GM19043 (cell line): Measurements from ENCODE around the gene KRT39.

Experiments
- ATAC-seq: cut with Tn5 transposase; IDR thresholded peaks from one replicate; pipeline ENCODE4 v1.9.1; 2021; ENCODE audit warnings: low read depth; ENCODE audit not compliant: unreplicated experiment

The KRT39 gene

GRCh38 chr17:40981115-40981514 lies 14.4 kb upstream of the KRT39 start:
- no peak for ATAC-seq

DNA sequence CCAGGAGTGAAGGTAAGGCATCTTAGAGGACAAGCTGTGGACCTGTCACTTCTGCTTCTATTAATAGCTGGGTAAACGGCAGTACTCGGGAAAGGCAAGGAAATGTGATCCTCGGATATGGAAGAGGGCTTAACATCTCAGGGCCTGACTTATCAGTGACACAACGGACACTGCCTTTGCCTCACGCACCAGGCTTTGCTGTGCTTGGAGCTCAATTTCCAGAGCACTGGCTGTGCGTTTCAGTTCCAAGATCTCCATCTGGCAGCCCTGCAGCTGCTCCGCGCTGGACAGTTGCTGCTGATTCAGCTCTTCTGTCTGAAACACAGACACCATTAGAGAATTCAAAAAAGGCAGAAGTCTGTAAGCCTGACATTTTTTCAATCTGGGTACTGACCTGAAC lies 13.8 kb upstream of the KRT39 start:
- no peak for ATAC-seq

GRCh38 chr17:40980117-40980516 lies 13.4 kb upstream of the KRT39 start:
- ATAC-seq, result no peak

DNA sequence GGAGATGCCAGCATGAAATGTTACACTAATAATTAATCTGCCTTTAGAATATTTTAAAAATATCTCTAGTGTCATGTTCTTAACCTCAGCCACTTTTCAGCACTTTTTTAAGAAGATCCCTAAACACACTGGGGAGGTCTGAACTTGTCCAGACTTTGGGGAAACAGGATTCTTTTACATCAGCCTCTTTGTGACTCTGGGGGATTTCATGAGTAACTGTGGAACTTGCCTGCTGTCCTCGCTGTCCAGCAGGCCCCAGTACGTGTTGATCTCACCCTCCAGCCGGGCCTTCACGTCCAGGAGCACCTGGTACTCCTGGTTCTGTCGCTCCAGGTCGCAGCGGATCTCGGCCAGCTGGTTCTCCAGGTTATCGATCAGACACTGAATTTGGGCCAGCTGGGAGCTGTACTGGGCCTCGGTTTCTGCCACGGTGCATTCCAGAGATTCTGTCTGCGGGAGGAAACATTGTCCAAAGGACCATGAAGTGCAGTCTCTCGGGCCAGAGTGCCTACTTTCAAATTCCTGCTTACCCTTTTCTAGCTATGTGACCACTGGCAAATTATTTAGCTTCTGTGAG lies 11.9 kb upstream of the KRT39 start:
- no peak for ATAC-seq

- ATAC-seq, result no peak
Observed at GRCh38 chr17:40975516-40975915, 8.8 kb upstream of the KRT39 start.

DNA sequence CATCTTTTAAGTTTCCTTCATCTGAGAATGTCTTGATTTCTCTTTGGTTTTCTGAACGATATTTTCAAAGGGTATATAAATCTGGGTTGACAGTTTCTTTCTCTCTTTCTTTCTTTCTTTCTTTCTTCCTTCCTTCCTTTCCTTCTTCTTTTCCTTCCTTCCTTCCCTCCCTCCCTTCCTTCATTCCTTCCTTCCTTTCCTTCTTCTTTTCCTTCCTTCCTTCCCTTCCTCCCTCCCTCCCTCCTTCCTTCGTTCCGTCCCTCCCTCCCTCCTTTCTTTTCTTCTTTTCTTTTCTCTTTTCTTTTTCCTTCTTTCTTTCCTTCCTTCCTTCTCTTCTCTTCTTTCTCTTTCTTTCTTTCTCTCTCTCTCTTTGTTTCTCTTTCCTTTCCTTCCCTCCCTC lies 7.6 kb upstream of the KRT39 start:
- ATAC-seq, result no peak

DNA sequence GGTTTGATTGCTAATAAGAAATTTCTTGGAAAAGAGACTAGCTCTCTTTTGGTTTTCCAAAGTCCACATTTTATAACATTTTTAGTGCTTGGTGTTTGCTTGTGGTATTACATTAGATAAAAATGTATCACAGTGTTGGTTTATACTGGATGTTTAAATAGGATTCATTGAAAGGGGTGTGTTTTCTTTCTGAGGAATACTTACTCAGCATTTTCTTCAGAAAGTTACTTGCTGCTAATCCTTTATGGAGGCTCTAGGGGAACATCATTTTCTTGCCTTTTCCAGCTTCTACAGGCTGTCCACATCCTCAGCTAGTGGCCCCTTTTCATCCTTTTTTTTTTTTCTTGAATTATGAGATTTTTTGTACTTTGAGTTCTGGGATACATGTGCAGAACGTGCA lies 834 bp upstream of the KRT39 start:
- no peak for ATAC-seq

DNA sequence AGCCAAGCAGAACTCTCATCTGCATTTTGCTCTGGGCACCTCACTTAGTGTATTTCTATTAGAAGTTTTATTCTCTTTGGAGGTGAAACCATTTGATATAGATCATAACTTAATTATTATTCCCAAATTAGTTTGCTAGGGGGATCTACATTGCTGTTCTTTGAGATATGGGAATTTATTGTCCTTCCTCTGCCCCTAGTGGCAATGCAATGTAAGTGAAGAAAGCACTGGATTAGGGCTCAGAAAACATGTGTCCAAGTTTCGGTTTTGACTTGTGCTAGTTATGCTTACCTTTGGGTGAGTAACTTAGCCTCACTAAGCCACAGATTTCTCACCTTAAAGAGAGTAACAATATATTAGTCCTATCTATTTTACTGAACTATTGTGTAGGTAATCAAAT lies 2.9 kb downstream of the KRT39 start:
- ATAC-seq, result no peak

DNA sequence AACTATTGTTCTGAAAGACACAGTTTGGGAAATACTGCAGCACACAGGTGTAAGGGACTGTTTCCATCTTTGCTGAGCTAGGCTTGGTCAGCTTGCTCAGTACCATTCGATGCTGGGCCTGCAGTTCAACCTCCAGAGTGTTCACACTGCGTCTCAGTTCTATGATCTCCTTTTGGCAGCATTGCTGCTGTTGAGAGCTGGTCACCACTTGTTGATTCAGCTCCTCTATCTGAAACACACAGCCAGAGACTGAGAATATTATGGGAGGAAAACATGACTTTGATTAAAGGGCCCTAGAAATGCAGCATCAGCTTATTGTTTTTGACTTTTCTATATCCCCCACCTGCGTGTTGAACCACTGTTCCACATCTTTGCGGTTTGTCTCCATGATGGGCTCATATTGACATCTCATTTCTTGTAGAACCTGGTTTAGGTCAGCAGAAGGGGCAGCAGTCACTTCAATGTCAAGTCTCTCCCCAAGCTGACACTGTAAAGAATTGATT lies 4.6 kb downstream of the KRT39 start:
- no peak for ATAC-seq

DNA sequence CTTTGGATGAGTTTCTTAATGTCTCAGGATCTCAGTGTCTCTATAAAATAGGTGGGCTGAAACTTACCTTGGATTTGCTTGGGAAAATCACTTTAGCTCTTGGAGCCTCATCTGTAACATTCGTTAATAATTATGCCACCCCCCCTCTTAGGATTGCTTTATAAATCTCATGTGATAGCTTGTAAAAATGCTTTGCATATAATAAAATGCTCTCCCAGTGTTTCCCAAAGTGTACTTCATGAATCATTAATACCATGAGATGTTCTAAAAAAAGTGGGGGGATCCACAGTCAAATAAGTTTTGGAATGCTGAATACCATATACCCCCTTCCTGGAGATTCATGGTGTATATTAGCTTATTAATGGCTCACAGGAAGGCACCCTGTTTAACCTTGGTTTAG lies 5.2 kb downstream of the KRT39 start:
- no peak for ATAC-seq

GRCh38 chr17:40960144-40960543 lies 6.6 kb downstream of the KRT39 start:
- no peak for ATAC-seq

DNA sequence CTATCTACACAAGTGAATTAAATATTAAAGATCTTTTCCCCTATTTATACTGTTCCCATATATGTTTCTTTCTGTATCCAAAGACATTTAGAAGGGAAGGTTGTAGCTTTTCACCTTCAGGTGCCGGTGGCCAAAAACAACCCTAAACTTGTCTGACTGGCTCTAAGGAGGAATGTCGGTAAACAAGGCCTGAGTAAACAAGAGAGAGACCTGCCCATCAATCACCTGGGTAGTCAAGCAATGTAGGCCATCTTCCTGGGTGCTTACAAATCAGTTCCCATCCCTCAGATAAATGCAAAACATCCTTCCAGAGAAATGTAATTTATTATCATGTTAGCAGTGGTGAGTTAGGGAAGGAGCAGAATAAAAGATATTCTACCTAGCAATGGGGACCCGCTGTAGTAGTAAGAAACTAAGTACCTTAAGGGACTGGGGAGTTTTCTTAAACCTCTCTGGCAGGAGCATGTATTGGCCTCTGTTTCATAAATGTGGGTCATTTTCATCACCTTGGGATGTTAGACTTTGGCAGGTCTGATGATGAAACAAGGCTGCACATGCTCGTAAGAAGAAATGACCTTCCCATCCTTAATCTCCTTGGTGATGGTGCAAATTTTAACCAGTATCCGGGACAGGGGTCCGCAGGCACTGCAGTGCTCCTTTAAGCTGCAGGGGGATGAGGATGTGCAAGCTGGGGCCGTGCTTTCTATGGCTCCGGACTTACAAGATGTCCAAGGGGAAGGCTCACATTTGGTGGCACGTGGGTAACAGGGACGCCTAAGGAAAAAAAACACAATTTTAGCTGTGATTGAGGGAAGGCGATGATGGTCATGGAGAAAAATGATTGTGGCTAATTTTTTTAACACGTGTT lies 8.4 kb downstream of the KRT39 start:
- no peak for ATAC-seq

GRCh38 chr17:40956401-40957254 lies 10.1 kb downstream of the KRT39 start:
- no peak for ATAC-seq

GRCh38 chr17:40953881-40954280 lies 12.9 kb downstream of the KRT39 start:
- ATAC-seq, result no peak

DNA sequence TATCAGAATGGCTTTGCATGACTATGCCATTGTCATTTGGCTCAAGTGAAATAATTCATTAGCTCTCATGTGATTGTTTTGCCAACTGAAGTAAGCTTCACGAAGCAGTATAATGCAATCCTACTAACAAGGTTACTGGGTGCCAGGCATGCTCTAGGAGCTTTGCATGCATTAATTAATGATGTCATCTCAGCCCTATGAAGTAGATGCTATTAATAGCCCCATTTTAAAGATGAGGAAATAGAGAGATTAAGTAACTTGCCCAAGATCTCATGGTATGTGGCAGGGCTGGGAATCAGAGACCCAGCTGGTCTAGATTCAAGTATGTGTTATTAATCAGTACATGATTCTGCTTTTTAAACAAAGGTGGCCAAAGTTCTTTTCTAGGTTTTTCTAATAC lies 14.1 kb downstream of the KRT39 start:
- no peak for ATAC-seq

DNA sequence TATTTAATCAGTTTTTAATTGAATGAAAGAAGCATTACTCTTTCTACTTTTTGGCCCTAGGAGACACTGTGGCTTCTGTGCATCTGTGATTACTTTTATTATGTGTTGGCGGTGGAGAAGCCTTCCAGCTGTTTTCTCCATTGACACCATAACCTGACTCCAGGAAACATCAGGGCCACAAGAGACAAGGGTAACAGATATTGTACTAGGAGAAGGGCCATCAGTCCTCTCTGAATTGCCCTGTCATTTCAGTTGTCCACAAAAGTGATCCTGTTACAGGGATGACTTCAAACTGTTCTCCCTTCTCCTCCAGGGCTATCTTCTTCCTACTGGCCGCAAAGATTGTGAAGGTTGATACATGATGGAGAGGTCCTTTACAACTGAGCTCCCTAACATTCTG lies 14.6 kb downstream of the KRT39 start:
- ATAC-seq, result no peak

GRCh38 chr17:40951011-40951622 lies 15.6 kb downstream of the KRT39 start:
- ATAC-seq, result no peak

DNA sequence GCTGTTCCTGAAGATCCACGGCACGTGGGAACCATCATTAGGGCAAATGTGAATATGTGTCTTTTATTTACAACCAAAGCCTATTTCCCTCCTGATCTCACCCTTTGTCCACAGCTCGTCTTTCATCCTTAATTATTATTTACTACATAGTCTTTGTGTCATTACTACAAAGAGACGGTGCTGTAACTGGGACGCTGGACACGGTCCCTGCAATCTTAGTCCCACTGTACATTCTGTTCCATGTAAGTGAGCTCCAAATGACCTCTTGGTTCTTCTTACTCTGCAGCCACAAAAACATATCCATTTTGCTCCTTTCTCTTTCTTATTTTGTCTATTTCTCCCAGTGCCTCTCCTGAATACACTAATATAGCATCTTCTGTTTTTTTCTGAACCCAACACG lies 16.6 kb downstream of the KRT39 start:
- no peak for ATAC-seq

GRCh38 chr17:40949418-40949817 lies 17.3 kb downstream of the KRT39 start:
- no peak for ATAC-seq

- ATAC-seq, result no peak
Observed at GRCh38 chr17:40947929-40948328, 18.8 kb downstream of the KRT39 start.

- ATAC-seq, result no peak
Observed at GRCh38 chr17:40945414-40945813, 21.3 kb downstream of the KRT39 start.
